NCI-H2227 (cell line): ENCODE measurements around the gene APOA5.
A peak's percentile ranks its signal among the peaks of the same experiment; 100 is the strongest.
"Not testable (repeated sequence)": the region's sequence is repeated elsewhere in the genome, so short reads cannot be mapped to it uniquely, and the experiment has no call there.

Experiments used
- DNase-seq: peaks from one replicate; lab custom pipeline; 2025; ENCODE audit not compliant: unreplicated experiment; lab: John Stamatoyannopoulos, UW

APOA5 gene

GRCh38 chr11:116774661-116775060 is 17.0 kb downstream of the APOA5 start:
- no peak for DNase-seq

GRCh38 chr11:116773203-116774097 is 18.2 kb downstream of the APOA5 start:
- DNase-seq, result no peak

- DNase-seq, result peak; percentile 90
Observed at GRCh38 chr11:116772443-116773202, 19.1 kb downstream of the APOA5 start, which contains the start of gene BUD13. BUD13 (minus strand) TSS chr11:116772987; CDS start chr11:116772964, 23 bp downstream.

- no peak for DNase-seq
Observed at GRCh38 chr11:116771935-116772334, 19.7 kb downstream of the APOA5 start.

GRCh38 chr11:116762132-116762531 is 29.5 kb downstream of the APOA5 start:
- DNase-seq, result no peak

GRCh38 chr11:116756044-116756443 is 35.6 kb downstream of the APOA5 start:
- DNase-seq, result not testable (repeated sequence)

GRCh38 chr11:116750070-116750718 is 41.5 kb downstream of the APOA5 start:
- DNase-seq, result no peak

GRCh38 chr11:116742104-116742503 is 49.6 kb downstream of the APOA5 start:
- DNase-seq, result no peak

GRCh38 chr11:116740741-116741140 is 50.9 kb downstream of the APOA5 start:
- DNase-seq, result no peak
